HG03108 (cell line): Measurements from ENCODE around the gene TRMT5.

ENCODE experiments used
- ATAC-seq: cut with Tn5 transposase; IDR thresholded peaks from one replicate; pipeline ENCODE4 v1.9.1; 2021; ENCODE audit warnings: moderate library complexity; ENCODE audit not compliant: unreplicated experiment

The TRMT5 gene

DNA sequence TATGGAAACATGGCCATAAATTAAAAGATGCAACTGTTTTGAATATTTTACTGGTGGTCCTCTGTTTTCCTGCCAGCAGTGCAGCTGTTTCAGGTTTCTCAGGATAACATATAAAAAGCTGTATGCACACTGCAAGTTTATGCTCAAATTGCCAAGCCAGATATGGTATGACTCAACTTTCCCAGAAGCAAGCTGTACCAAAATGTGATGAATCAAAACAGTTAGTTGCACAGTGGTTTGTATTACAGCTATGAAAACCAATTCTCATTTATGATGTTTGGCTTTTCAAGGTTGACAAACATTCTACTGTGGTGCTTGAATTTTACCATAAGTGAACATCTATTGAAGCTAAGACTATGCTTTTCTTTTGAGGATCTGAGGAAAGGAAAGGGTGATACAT is 15.5 kb downstream of the TRMT5 start:
- no peak for ATAC-seq

DNA sequence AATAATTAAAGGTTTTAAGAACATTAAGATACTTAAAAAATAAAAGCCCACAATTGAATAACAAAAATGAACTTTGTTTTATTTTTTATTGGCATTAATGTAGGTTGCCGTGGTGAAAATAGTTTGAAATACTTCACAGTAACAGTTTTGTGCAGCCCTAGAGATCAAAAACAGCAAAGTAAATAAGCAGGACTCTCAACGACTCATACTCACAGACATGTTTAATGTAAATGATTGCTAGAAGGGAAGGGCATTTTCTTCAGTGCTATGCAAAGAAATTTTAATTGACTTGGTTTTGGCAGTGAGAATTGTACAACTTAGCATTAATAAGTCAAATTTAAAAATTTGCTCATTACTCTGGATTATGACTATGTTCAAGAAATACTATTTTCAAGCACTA is 16.0 kb downstream of the TRMT5 start:
- ATAC-seq = no peak

DNA sequence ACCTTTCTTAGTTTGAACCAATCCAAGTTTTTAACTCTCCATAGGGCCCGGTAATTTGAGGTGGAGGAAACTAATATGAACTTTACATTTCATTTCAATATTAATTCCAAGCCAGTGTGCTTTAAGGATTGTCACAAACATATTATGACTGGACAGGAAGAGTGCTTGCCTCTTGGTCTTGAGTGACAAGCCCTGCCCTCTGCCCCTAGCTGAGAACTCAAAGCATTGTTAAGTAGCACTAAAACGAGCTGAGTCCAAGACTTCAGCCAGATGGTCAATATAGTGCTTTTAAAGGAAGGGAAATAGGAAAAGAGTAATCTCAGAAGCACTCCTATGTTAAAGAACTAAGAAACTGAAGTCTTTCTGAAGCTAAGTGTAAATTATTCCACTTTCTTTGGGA is 17.1 kb downstream of the TRMT5 start:
- no peak for ATAC-seq

DNA sequence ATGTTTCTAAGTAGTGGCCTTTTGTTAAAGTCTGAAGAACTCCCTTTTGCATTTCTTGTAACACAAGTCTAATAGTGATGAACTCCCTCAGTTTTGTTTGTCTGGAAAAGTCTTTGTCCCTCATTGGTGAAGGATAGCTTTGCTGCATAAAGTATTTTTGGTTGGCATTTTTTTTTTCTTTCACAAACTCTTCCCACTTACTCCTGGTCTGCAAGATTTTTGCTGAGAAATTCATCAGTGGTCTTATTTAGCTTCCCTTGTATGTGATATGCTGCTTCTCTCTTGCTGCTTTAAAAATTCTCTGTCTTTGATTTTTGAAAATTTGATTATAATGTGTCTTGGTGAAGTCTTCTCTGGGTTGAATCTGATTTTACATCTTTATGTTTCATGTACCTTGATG is 22.7 kb downstream of the TRMT5 start:
- ATAC-seq = no peak

DNA sequence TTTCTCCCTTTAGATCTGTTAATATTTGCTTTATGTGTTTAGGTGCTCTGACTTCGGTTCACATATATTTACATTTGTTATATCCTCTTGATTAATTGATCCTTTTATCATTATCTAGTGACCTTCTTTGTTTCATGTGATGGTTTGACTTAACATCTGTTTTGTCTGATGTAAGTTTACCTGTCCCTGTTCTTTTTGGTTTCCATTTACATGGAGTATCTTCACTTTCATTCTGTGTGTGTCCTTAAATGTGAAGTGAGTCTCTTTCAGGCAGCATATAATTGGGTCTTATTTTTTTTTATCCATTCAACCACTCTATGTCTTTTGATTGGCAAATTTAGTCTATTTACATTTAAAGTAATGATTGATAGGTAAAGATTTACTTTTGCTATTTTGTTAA is 24.2 kb downstream of the TRMT5 start:
- no peak for ATAC-seq

DNA sequence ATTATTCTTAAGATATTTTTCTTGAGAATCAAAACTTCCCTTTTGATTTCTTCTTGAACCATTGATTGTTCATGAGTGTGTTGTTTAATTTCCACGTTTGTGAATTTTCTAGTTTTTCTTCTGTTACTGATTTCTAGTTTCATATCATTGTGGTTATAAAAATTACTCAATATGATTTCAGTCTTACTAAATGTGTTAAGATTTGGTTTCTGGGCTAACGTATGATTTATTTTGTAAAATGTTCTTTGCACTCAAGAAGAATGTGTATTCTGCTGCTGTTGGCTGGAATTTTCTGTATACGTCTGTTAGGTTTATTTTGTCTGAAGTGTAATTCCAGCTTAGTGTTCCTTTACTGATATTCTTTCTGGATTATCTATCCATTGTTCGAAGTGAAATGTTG is 24.7 kb downstream of the TRMT5 start:
- ATAC-seq = no peak

DNA sequence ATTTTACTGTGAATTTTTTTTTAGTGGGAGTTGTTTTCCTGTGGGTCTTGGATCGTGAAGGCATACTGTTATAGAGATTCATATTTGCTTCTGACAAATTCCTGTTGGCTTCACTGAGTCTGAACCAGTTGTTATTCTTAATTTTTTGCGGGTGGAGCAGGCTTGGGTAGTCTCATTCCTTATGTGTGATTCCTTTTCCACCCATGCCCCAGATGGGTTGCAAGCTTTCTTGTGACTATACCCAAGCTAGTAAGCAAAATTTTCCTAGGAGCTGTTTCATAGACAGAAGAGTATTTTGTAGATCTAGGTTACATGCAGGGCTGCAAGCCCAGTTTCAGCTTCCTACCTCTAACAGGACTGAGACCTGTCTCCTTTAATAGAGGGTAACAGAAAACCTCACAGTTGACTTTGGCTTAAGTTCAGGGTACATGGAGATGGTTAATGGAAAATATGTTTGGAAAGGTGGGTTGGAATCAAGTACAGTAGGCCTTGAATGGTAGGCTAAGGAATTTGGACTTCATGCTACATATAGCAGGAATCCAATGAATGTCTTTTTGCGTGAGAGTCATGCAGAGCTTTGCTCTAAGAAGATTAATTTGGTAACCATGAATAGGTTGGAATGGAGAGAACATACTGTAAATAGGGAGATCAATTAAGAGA is 29.0 kb downstream of the TRMT5 start:
- ATAC-seq = no peak

DNA sequence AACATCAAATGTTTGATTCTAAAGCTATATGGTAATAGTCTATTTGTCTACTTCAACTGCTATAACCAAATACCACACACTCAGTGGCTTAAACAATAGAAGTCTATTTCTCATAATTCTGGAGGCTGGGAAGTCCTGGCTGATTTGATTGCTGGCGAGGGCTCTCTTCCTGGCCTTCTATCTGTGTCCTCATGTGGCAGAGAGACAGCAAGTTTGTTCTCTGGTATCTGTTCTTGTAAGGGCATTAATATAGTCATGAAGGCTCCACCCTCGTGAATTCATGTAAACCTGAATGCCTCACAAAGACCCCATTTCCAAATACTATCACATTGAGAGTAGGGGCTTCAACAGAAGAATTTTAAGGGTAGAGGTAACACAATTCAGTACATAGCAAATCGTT is 34.1 kb downstream of the TRMT5 start:
- ATAC-seq = no peak

DNA sequence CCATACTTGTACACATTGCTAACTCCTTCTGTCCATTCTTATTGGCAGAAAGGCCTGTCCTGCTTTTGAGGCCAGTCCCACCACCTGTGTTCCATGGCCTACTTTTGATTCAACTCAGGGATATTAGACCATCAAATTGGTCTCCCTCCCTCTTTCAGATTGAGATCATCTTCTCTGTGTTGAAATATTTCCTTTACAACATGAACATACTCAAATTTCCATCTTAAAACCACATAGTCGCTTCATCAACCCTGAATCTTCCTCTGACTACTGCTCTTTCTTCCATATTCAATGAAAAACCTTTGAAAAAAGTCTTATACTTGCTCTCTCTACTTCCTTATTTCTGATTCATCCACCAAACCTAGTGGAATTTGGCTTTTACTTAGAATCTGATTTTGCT is 34.9 kb downstream of the TRMT5 start:
- no peak for ATAC-seq

DNA sequence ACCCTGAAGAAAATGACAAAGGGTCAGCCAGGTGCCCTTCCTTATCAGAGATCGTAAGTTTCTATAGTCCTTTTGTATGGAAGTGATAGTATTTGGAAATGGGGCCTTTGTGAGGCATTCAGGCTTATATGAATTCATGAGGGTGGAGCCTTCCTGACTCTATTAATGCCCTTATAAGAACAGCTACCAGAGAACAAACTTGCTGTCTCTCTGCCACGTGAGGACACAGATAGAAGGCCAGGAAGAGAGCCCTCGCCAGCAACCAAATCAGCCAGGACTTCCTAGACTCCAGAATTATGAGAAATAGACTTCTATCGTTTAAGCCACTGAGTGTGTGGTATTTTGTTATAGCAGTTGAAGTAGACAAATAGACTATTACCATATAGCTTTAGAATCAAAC is 36.7 kb downstream of the TRMT5 start:
- no peak for ATAC-seq

DNA sequence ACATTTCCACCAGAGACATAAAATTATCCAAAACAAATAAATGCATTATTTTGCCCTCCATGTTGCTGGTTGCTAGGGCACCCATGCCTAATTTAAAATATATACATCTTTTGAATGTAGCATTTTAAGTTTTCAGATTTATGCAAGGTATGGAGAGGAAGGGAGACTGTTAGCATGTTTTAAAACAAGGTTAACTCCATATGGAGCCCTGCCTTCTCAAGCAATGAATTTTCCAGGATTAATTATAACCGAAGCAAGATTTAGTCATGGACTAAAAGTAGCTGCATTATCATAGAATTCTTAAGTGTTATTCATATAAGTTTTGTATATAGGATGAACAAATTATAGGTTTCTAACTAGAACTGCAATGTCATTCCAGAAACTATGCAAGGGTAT is 37.2 kb downstream of the TRMT5 start:
- no peak for ATAC-seq

DNA sequence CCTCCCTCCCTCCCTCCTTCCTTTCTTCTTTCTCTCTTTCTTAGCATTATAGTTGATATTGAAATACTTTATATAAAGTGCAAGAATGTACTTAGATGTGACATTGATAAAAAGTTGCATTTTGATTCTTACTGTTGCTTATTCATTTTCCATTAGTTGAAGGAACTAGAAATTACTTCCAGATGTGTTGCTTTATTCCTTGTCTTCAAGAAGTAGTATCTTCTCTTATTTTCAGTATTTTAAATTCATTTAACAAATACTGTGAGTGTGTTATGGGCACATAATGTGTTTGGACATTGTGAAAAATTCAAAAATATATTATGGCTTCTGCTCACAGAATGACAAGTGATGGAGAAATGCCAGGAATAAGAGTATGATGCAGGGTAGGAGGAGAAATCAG is 45.6 kb downstream of the TRMT5 start:
- ATAC-seq = no peak

DNA sequence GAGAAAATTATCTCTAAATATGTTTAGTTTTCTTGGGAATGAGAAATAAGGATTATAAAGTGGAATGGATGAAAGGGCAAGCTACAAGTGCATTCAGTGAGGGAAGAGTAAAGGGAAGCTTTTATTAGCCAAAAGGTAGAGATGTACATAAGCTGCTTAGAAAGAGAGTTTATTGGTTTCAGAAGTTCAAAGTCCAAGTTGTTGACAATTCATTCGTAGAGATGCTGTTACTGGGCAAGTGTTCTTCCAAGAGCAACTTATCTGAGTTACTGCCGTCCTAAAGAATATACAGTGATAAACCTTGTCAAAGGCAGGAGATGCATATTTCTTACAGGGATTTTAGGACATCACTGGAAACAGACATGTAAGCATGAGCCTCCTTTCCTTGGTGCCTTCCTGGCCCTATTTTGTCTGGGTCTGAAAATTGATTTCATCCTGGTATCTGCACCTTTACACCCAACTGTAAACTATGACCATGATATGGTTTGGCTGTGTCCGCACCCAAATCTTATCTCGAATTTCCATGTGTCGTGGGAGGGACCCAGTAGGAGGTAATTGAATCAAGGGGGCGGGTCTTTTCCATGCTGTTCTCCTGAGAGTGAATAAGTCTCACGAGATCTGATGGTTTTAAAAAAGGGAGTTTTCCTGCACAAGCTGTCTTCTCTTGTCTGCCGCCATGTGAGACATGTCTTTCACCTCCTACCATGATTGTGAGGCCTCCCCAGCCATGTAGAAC is 46.8 kb downstream of the TRMT5 start:
- no peak for ATAC-seq

DNA sequence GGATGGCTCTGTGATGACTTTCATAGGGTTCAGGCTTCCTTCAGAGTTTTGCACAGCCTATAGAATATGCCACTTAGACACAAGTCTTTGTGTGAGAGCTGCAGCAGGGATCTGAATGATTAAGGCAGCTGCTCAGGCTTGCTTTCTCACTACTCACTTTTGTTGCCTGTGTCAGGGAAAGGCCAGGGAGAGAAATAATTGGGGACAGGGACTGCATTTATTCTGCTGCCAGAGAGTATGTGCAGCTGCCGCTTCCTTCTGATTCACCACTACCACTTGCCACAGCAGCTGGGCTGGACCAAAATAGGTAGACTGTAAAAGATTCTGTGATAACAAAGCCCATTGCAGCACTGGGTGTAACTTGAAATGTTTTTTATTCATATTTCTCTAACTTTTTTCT is 49.7 kb downstream of the TRMT5 start:
- ATAC-seq = no peak

DNA sequence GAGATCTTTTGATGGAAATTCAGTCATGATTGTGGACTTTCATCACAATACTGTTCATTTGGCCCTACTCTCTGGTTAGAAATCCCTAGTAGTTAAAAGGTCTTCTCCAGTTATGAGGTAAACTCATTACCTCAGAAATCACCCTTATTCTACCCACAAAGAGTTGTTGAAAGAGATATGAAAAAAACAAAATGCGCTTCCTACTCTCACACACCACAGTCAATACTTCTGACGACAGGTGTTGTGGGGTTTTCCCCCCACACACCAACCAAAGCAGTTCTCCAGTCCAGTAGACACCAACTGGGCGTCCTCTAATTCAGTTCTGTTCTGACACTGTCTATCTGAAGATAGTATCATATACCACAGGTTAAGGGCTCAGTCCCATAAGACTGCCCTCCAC is 54.9 kb downstream of the TRMT5 start:
- ATAC-seq = peak; percentile 90

DNA sequence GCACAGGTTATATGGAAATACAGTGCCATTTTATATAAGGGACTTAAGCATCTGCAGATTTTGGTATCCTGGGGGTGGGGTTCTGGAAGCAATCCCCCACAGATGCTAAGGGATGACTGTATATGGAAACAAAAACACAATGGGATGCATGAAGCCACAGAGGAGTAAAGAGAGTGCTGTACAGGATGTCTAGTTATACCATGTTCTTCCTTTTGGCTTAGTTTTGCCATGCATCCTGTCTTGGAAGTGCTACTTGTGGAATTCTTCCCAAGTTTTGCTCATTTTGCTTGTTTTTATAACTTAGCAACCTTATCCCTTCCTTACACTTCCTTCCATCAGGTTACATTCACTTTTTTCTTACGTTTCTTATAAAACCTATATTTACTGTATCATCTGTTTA is 55.6 kb downstream of the TRMT5 start:
- ATAC-seq = no peak

DNA sequence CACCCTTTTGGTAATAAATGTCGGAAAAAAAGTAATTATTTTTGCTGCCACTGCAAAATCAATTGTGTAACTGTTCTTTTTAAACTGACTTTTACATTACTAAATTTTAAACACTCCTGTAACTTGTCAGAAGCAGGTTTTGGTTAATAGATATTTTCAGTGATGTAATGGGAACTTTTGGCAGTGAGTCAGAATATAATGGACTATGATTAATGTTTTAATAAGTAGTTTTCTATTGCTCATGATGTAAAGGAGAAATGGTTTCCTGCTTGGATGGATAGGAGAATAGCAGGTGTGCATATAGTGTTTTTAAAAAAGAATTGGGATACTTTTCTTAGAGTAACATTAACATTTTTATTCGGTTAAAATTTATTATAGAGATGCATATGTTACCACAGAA is 58.8 kb downstream of the TRMT5 start:
- ATAC-seq = no peak
